ENCODE measurements around the gene RNF114. TPM values are rescaled to one million over a fixed set of nuclear protein-coding genes. Genes with fewer than 3 reads are reported as not detected.
"Not testable (repeated sequence)": the region's sequence is repeated elsewhere in the genome, so short reads cannot be mapped to it uniquely, and the experiment has no call there.

RNF114 gene
- polyA plus RNA-seq, 1 of the 3 experiments (the other 2 are of a cell fraction), result 55.0 TPM

DNA sequence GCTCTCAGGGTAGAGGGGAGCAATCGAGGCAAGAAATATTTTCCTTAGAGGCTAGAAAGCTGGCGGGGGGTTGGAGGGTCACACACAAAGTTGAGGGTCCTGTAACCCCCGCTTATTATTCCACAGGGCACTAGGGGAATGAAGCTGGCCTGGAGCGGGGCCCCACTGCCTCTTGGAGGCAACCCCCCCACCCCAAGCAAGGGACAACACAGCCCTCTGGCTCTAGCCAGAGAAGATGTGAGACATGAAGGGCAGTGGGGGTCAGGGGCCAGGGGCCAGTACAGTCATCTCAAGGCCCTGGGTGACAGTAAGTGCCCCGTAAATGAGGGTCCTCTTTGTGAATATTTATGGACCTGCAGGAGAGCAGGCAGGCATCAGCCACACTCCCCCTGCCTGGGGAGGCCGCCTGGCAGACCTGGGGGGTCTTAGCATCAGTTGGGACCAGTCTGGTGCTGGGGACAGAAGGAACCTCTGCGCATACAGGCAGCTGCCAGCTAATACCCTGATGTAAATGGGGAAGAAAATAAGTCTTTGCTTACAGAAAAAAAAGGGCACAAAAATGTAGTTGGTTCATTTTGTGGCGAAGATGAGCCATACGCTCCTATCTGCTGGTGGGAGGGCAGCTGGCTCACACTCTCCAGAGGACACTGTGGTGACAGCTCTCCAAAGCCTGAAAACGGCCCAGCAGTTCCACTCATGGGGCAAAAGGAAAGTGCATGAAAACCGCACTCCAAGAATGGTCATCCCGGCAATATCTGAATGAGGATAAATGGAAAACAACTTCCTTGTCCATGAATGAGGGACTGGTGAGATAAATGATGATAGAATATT lies 42.7 kb upstream of the RNF114 start:
- H3K4me1 ChIP-seq (ENCODE audit: control insufficient read depth in 1 of 2, insufficient read depth in 2 of 2, low read depth in 1 of 2, low read length in 1 of 2), result peaks cover 0 to 6% of the 10 kb centered on the region in 2 experiments; a peak in 1 of 4 replicates
- ChIA-PET POLR2A (no interaction called here), CTCF (interaction anchor here (1.2 to 9.6 kb wide), 4 partner anchors 218 to 352 kb away, joined by 3 to 131 read pairs (median 5); no protein-coding TSS in a partner anchor)
- H3K4me3 ChIP-seq (ENCODE audit: low read depth in 2 of 2, low read length in 1 of 2), result no peak overlapping the region
- no peaks in the 10 kb centered on the region for H3K36me3 ChIP-seq (replicated peaks in 1 of 2; ENCODE audit: control insufficient read depth in 1 of 2, insufficient read depth in 2 of 2, low read length in 1 of 2)
- H2AFZ ChIP-seq (ENCODE audit: low read depth), result no peak overlapping the region
- TF ChIP-seq GATA2 (CRISPR knock-in tag; IDR thresholded peaks at IDR 0.05), result no peak
- TF ChIP-seq, protein P1, sequence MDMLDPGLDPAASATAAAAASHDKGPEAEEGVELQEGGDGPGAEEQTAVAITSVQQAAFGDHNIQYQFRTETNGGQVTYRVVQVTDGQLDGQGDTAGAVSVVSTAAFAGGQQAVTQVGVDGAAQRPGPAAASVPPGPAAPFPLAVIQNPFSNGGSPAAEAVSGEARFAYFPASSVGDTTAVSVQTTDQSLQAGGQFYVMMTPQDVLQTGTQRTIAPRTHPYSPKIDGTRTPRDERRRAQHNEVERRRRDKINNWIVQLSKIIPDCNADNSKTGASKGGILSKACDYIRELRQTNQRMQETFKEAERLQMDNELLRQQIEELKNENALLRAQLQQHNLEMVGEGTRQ (IDR thresholded peaks at IDR 0.05; ENCODE audit: borderline replicate concordance, low read depth, low read length), result no peak
- no peak for TF ChIP-seq FOXJ3 (CRISPR knock-in tag; IDR thresholded peaks at IDR 0.05)
- TF ChIP-seq EZH2phosphoT487 (IDR thresholded peaks at IDR 0.05; ENCODE audit: borderline replicate concordance, low read depth), result no peak
- no peak for TF ChIP-seq JUND (IDR thresholded peaks at IDR 0.05)
- TF ChIP-seq ELF1 (IDR thresholded peaks at IDR 0.05), result no peak
- no peak for TF ChIP-seq EP300 (IDR thresholded peaks at IDR 0.05; ENCODE audit: borderline replicate concordance in 1 of 2, low read depth in 1 of 2, low read length in 1 of 2)
- TF ChIP-seq FOXM1 (IDR thresholded peaks at IDR 0.05; ENCODE audit: low read depth), result no peak
- TF ChIP-seq CHD2 (IDR thresholded peaks at IDR 0.05; ENCODE audit: low read length, partially characterized antibody), result no peak
- no peak for TF ChIP-seq GABPA (IDR thresholded peaks at IDR 0.05; ENCODE audit: low read depth)
- TF ChIP-seq RCOR1 (IDR thresholded peaks at IDR 0.05; ENCODE audit: low read length), result no peak
- TF ChIP-seq, protein P2, sequence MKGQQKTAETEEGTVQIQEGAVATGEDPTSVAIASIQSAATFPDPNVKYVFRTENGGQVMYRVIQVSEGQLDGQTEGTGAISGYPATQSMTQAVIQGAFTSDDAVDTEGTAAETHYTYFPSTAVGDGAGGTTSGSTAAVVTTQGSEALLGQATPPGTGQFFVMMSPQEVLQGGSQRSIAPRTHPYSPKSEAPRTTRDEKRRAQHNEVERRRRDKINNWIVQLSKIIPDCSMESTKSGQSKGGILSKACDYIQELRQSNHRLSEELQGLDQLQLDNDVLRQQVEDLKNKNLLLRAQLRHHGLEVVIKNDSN (IDR thresholded peaks at IDR 0.05; ENCODE audit: borderline replicate concordance, low read depth), result no peak
- TF ChIP-seq RFX5 (IDR thresholded peaks at IDR 0.05; ENCODE audit: low read length), result no peak
- no peak for TF ChIP-seq MEF2A (IDR thresholded peaks at IDR 0.05; ENCODE audit: borderline replicate concordance, low read depth)
- TF ChIP-seq, protein P3, sequence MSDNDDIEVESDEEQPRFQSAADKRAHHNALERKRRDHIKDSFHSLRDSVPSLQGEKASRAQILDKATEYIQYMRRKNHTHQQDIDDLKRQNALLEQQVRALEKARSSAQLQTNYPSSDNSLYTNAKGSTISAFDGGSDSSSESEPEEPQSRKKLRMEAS (IDR thresholded peaks at IDR 0.05; ENCODE audit: low read depth), result no peak
- no peaks in the 10 kb centered on the region for H3F3A ChIP-seq (replicated peaks; ENCODE audit: insufficient read depth)
- no peak for DNase-seq
- WGBS (ENCODE audit: low lambda C conversion rate), result 87% methylated on average over 10 of the region's 12 CpGs
- no peak overlapping the region for H3K27ac ChIP-seq (ENCODE audit: low read depth in 2 of 2, low read length in 1 of 2)
- H3K9me3 ChIP-seq, result no peaks in the 10 kb centered on the region
- H4K20me1 ChIP-seq (ENCODE audit: insufficient read depth), result no peaks in the 10 kb centered on the region
- no peak overlapping the region for H3K4me2 ChIP-seq
- H3K27me3 ChIP-seq (ENCODE audit: insufficient read depth), result no peaks in the 10 kb centered on the region
- no peak overlapping the region for H3K9ac ChIP-seq
- no peaks in the 10 kb centered on the region for H3K9me2 ChIP-seq
- no peaks in the 10 kb centered on the region for H3K79me2 ChIP-seq (ENCODE audit: insufficient read depth)

DNA sequence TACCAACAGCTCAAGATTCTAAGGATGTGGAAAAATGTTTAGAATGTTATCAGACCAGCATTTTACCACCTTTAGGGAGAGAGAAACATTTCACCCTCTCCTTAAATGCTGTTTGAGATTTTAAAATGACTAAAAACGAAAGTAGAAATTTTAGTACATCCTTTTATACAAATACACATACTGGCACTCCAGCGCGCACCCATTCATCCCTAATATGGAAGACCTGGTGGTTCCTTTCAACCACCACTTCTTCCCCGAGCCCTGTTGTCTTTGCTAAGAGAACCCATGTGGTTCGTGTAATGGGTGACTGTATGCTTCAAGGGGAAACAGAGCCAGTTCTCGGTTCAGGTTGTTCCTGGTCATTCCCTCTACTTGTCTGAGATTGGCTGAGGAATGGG lies 42.1 kb upstream of the RNF114 start:
- Histone ChIP-seq H3K4me1 (ENCODE audit: control insufficient read depth in 1 of 2, insufficient read depth in 2 of 2, low read depth in 1 of 2, low read length in 1 of 2) (peaks cover 0 to 6% of the 10 kb centered on the region in 2 experiments; a peak in 1 of 4 replicates), H4K20me1 (ENCODE audit: insufficient read depth) (no peaks in the 10 kb centered on the region), H3K27ac (ENCODE audit: low read depth in 2 of 2, low read length in 1 of 2) (no peak overlapping the region), H3K27me3 (ENCODE audit: insufficient read depth) (no peaks in the 10 kb centered on the region), H3K4me3 (ENCODE audit: low read depth in 2 of 2, low read length in 1 of 2) (no peak overlapping the region), H3K4me2 (no peak overlapping the region), H3K36me3 (replicated peaks in 1 of 2; ENCODE audit: control insufficient read depth in 1 of 2, insufficient read depth in 2 of 2, low read length in 1 of 2) (no peaks in the 10 kb centered on the region), H3F3A (replicated peaks; ENCODE audit: insufficient read depth) (no peaks in the 10 kb centered on the region), H3K9me2 (no peaks in the 10 kb centered on the region), H3K9ac (no peak overlapping the region), H3K9me3 (no peaks in the 10 kb centered on the region), H2AFZ (ENCODE audit: low read depth) (no peak overlapping the region), H3K79me2 (ENCODE audit: insufficient read depth) (no peaks in the 10 kb centered on the region)
- CTCF ChIA-PET, result interaction anchor here (1.5 to 9.6 kb wide), 3 partner anchors 284 to 353 kb away, joined by 4 to 131 read pairs (median 6); no protein-coding TSS in a partner anchor
- POLR2A ChIA-PET, result no interaction called here
- no peak for DNase-seq
- WGBS (ENCODE audit: low lambda C conversion rate), result 87% methylated on average over 6 of the region's 6 CpGs
- no peak for TF ChIP-seq NRF1 (IDR thresholded peaks at IDR 0.05; ENCODE audit: low read depth, low read length)
- TF ChIP-seq TAF1 (IDR thresholded peaks at IDR 0.05; ENCODE audit: borderline replicate concordance, low read depth, low read length), result no peak
- TF ChIP-seq MEF2A (IDR thresholded peaks at IDR 0.05; ENCODE audit: borderline replicate concordance, low read depth), result no peak
- TF ChIP-seq, protein P1 (IDR thresholded peaks at IDR 0.05; ENCODE audit: borderline replicate concordance, low read depth, low read length), result no peak

DNA sequence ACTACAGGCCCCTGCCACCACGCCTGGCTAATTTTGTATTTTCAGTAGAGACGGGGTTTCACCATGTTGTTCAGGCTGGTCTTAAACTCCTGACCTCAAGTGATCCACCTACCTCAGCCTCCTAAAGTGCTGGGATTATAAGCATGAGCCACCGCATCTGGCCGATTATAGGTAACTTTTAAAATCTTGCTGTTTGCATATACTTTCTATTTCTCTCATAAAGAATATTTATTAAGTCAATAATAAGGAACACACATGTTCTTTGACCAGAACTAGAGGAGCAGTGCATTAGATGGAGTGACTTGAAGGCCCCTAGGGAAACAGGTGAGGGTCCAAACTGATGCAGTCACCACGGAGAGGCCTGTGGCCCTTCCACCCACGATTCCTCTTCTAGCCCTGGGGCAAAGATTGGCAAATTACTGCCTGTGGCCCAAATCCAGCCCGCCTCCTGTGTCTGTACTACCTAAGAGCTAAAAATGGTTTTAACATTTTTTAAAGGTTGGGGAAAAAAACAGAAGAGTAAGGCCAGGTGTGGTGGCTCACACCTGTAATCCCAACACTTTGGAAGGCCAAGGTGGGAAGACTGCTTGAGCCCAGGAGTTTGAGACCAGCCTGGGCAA lies 40.6 kb upstream of the RNF114 start:
- H3K4me1 ChIP-seq (ENCODE audit: control insufficient read depth in 1 of 2, insufficient read depth in 2 of 2, low read depth in 1 of 2, low read length in 1 of 2); POLR2A ChIA-PET; H3K27ac ChIP-seq (ENCODE audit: low read depth in 2 of 2, low read length in 1 of 2); H3F3A ChIP-seq (replicated peaks; ENCODE audit: insufficient read depth); H2AFZ ChIP-seq (ENCODE audit: low read depth); H3K9me3 ChIP-seq; H4K20me1 ChIP-seq (ENCODE audit: insufficient read depth); H3K79me2 ChIP-seq (ENCODE audit: insufficient read depth); DNase-seq; H3K9ac ChIP-seq; H3K36me3 ChIP-seq (replicated peaks in 1 of 2; ENCODE audit: control insufficient read depth in 1 of 2, insufficient read depth in 2 of 2, low read length in 1 of 2); H3K4me2 ChIP-seq; H3K27me3 ChIP-seq (ENCODE audit: insufficient read depth); H3K9me2 ChIP-seq; H3K4me3 ChIP-seq (ENCODE audit: low read depth in 2 of 2, low read length in 1 of 2): not testable (repeated sequence)
- WGBS (ENCODE audit: low lambda C conversion rate), result 91% methylated on average over 7 of the region's 7 CpGs
- CTCF ChIA-PET, result interaction anchor here (0.6 kb wide), 1 partner anchor 563 kb away, joined by 3 read pairs; no protein-coding TSS in a partner anchor
